HL-60/S4 treated with retinoic acid at 250 ng/mL for 4 days and 3 days (cell line): ENCODE data around the gene FIP1L1.
"Not testable (repeated sequence)": the region's sequence is repeated elsewhere in the genome, so short reads cannot be mapped to it uniquely, and the experiment has no call there.

Experiments
- in situ Hi-C: fragments of 300-500 bp; cut with MboI; formaldehyde crosslinking; loops from 2 replicates; pipeline ENCODE4 v1.7.0; 2022; ENCODE audit warnings: low sequenced_read_pairs

FIP1L1 gene

DNA sequence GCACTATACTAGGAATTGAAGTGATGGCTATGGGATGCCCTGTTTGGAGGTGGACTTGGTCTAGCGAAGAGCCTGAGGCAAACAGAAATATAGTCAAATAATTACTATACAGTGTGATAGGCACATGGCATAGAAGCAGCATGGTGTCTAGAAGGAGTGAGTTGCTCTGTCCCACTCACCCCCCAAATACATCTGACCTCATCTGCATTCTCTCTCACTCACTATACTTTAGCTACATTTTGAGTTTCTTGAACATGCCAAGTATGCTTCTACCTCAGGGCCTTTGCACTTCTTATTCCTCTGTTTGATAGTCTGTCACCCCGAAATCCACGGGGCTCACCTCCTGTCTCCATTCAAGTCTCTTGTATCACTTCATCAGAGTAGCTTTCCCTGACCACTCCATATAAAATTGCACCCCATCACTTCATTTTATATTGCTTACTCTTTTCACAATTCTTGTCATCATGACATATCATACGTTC, 2.6 kb upstream of the FIP1L1 start:
- in situ Hi-C loops, result no loop called here

DNA sequence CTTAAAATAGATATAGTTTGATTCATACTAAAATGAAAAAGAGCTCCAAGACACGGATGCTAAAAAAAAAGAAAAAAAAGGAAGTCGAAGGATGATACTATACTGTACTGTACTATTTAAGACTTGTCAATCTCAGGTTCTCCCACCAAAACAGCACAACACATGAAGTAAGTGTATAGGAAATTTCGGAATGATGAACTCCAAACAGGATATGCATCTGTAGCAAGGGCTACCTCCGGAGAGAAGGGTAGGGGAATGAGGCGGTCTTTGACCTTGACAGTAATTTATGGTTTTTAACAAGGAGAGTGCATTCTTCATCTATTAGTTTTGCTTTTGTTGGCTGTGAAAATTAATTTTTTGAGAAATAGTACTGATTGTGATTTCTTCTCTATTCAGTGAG, 541 bp upstream of the FIP1L1 start:
- in situ Hi-C loops, result no loop called here

- in situ Hi-C loops, result no loop called here
Observed at GRCh38 chr4:53378171-53378482, 686 bp downstream of the FIP1L1 start.

DNA sequence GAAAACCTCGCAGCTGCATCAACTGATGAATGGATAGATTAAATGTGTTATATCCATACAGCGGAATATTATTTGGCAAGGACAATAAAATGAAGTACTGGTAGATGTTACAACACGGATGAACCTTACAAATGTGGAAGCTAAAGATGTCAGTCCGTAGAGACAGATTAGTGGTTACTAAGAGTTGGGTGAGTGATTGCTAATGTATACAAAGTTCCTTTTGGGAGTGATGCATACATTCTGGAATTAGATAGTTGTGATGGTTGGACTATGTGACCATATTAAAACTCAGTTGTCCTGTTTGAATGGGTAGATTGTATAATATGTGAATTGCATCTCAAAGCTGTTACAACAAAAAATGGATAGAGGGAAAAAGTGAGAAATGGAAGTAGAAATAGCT, 2.8 kb downstream of the FIP1L1 start:
- in situ Hi-C loops, result no loop called here

GRCh38 chr4:53409479-53409878, 32.0 kb downstream of the FIP1L1 start:
- in situ Hi-C loops, result not testable (repeated sequence)

DNA sequence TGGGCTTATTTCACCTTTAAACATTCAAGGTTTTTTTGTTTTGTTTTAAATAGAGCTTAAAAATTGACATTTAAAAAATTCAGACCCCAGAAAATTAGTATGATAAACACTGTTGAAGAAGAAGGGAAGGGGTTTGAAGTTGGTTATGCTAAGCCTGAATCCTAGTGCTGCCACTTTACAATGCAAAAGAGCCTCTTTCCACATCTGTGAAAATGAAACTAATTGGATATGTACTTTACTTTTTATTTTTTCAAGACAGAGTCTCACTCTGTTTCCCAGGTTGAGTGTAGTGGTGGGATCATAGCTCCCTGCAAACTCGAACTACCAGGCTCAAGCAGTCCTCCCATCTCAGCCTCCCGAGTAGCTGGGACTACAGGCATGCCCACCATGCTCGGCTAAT, 41.8 kb downstream of the FIP1L1 start:
- in situ Hi-C loops, result no loop called here

DNA sequence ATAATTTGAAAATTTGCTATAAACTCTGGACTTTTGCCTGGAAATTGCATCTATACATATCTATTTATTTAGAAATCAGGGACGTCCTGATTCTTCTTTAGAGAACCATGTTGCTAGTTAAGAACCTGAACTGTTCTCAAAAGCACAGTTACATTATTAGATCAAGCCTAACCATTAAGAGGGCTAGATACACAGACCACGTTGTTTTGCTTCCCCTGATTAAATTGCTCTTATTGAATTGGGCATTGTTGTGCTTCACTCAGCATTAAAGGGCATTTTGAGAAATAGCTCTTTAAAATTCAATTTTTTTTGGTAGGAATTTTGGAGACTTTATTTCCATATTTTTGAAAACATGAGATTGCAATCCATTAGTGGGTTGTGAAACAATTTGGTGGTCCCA, 44.4 kb downstream of the FIP1L1 start:
- in situ Hi-C loops, result no loop called here

DNA sequence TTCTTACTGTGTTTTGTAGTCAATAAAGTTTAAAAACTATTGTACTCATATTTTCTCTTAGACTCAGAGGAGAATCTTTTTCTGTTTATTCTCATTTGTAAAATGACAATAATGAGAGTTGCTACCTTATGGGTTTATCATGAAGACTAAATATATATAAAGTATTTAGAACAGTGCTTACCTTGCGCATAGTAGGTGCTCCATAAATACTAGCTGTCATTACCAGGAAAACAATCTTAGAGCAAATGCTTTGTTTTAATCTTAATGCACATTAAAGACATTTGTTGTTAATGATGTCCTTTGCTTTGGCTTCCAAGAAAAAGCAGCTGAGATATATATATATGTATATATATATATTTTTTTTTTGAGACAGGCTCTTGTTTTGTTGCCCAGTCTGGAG, 44.9 kb downstream of the FIP1L1 start:
- in situ Hi-C loops, result no loop called here

DNA sequence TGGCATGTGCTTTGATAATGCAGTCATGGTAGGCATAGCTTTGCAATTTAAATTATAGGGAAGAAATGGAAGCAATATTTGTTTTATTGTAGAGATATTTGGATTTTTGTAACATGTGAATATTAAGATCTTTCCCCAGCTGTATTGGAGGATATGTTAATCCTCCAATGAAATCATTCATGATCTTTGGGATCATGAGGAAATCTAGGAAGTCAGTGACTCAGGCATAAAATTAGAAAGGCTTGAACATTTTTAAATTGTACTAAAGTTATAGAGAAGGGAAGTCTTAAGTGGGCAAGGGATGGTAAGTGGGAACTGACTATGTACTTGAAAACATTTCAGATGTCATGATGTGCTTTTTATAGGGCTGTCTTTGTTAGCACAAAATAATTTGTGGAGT, 46.8 kb downstream of the FIP1L1 start:
- in situ Hi-C loops, result no loop called here

DNA sequence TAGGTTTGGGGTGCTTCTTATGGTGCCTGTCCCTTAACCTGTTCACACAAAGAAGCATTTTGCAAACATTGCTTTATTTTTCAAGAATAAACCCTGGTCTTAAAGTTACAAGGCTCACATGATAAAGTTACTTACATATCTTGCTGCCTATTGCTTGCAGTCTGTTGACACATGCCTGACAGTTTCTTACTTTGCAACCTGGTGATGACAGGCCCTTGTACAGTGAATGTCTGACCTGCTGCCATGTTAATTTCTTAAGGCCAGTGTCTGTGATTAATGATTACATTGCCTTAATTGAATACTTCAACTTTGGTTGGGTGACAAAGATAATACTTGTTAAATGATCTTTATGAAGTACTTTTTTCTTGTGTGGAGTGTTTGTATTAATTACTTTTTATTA, 49.9 kb downstream of the FIP1L1 start:
- in situ Hi-C loops, result no loop called here

DNA sequence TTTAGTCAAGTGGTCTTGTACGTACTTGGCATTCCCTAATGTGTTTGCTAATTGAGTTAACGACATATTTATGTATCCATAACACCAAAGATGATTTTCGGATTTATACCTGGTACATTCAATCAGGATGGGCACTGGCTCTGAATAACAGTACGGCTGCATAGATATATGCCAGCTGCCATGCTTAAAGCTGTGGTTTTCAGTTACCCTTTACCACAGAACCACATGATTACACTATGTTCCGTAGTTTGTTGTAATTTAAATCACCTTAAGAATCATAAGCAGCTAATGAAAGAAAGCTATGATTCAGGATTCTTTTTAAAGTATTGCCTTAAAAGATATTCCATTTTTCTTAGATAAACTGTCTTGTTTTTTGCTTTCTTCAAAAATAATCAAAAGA, 53.6 kb downstream of the FIP1L1 start:
- in situ Hi-C loops, result no loop called here

GRCh38 chr4:53432528-53433424, 55.3 kb downstream of the FIP1L1 start:
- in situ Hi-C loops, result no loop called here

- in situ Hi-C loops, result no loop called here
Observed at GRCh38 chr4:53436251-53436650, 58.8 kb downstream of the FIP1L1 start.

DNA sequence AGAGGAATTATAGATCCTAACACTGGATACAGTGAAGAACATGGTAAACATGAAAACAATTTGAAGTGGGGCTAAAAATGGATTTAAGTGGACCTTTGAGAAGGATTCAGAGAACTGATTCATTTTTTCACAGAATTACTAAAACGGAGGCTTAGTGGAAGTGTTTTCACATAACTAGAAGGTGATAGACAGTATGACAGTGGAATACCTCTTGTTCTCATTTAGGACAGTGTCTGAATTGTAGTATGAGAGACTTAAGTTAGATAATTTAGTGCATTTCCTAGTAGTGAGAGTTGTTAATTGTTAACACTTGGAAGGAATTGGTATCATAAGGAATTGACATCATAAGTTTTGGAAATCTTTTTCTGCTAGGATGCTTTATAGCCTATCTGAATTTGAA, 64.1 kb downstream of the FIP1L1 start:
- in situ Hi-C loops, result no loop called here

GRCh38 chr4:53444954-53445353, 67.5 kb downstream of the FIP1L1 start:
- in situ Hi-C loops, result no loop called here

GRCh38 chr4:53450773-53451172, 73.3 kb downstream of the FIP1L1 start:
- in situ Hi-C loops, result no loop called here

GRCh38 chr4:53453385-53453784, 75.9 kb downstream of the FIP1L1 start:
- in situ Hi-C loops, result no loop called here

DNA sequence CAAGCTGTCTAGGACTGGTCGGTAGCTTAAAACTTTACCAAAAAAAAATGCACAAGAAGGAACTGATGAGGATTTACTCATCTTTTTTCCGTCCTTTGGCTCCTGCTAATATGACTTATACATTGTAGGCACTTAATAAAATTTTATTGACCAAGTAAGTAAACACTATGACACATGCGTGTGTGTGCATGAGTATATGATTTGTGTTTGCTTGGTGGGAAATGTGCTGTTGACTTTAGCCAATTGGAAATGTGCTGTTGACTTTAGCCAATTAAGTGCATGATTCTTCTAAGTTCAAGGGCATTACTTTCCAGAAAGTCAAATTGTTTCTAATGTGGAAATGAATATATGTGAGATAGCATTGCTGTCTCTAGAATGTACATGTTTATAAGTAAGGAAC, 78.3 kb downstream of the FIP1L1 start:
- in situ Hi-C loops, result no loop called here

DNA sequence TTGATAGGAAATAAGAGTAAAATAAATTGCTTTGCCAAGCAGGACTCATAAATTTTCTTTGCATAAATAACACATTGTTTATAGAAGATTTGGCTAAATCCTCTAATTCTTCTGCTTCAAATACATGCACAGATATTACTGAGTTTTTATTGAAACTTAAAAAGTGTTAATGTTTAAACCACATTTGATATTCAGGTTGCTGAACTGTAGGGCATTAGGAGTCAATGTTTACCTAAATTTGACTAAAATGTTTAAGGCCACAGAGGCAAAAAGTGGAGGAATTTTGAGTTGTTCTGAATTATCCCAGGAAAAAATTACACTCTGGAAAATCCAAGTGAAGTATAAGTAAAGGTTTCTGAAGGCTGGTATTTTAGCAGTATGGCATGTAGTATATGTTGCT, 78.7 kb downstream of the FIP1L1 start:
- in situ Hi-C loops, result no loop called here

DNA sequence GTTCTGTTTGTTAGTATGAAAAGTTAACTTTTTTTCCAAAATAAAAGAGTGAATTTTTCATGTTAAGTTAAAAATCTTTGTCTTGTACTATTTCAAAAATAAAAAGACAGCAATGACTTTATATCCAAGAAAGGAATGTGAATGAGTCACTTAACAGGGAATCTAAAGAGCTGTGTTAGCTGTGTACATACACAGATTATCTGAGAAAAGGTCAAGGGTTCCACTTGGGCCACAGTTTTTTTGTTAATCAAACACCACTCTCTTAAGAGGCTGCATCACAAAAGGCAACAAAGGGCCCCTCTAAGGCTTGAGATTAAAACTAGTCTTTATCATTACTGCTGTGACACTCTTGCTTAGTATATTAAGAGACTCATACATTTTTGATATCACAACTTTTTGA, 82.1 kb downstream of the FIP1L1 start:
- in situ Hi-C loops, result no loop called here

DNA sequence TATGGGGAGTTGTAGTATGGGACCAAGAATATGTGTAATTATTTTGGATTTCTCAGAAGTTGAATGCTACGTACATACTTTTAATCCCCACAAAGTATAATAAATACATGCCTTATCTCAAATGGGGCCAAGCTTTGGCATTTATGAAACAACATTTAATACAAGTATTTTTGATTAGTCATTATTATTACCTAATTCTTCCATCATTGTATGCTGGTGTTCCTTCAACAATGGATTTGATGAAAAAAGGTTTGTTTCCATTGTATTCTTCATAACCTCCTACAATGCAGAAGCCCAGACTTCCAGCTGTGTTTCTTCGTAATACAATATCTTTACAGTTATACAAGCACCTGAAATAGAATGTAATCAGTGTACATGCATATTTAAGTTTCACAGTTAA, 83.8 kb downstream of the FIP1L1 start:
- in situ Hi-C loops, result no loop called here

DNA sequence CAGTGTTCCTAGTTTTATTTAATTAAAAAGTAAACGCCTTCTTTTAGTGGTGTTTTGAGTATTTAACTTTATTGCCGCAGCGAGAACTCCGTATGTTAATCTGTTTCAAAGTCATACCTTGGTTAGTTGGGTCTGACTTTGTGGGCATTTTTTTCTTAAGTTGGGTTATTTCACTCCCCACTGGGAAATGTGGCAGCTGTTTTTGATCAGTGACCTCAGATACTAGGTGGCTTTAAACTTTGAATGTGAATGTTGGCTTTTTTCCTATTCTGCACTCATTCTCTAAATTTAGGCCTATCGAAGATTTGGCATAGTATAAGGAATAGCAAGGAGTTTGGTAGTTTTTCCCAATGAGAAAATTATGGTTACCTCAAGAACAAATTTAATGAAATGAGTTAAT, 85.9 kb downstream of the FIP1L1 start:
- in situ Hi-C loops, result no loop called here

DNA sequence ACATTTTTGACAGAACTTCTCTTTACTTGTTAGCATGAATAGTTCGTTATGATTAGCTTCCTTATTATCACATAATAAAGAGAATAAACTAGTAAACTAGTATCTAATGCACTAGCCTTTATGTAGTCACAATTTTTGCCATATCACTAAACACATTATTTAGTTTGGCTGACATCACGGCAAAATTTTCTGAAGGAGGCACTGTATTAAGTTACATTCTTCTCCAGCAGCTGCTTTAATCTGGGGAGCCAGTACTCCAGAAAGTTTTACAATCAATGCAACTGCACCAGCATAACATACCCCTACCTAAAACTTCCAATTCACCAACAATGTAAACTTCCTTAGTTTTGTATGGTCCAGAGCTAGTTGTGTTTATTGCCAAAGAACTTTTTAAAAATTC, 87.8 kb downstream of the FIP1L1 start:
- in situ Hi-C loops, result no loop called here
